Left ventricle myocardium inferior (tissue), 1 donor: Measurements from ENCODE around the gene CCL26. TPM values are rescaled to one million over a fixed set of nuclear protein-coding genes. Genes with fewer than 3 reads are reported as not detected.

Source experiments
- DNase-seq: peaks from one replicate; pipeline ENCODE4 v3.0.0-alpha.2; 2020
- H3K27ac ChIP-seq: fragments of 200-600 bp; replicated peaks from 2 replicates; pipeline ENCODE4 v1.8.0; 2021
- H3K27me3 ChIP-seq: fragments of 200-600 bp; 2 replicates; pipeline ENCODE4 v1.8.0; 2021; ENCODE audit warnings: low read depth
- H3K36me3 ChIP-seq: fragments of 200-600 bp; 2 replicates; pipeline ENCODE4 v1.8.0; 2021
- H3K4me1 ChIP-seq: fragments of 200-600 bp; 2 replicates; pipeline ENCODE4 v1.8.0; 2021
- H3K4me3 ChIP-seq: fragments of 200-600 bp; 2 replicates; pipeline ENCODE4 v1.8.0; 2021; ENCODE audit warnings: mild to moderate bottlenecking, moderate library complexity
- H3K9me3 ChIP-seq: fragments of 200-600 bp; replicated peaks from 2 replicates; pipeline ENCODE4 v1.8.0; 2021
- CTCF ChIP-seq: fragments of 200-600 bp; IDR thresholded peaks from 2 replicates; pipeline ENCODE4 v1.8.0; 2021; ENCODE audit warnings: antibody characterized with exemption, mild to moderate bottlenecking, borderline replicate concordance
- intact Hi-C: fragments of 100-400 bp; cut with micrococcal nuclease; formaldehyde crosslinking; loops from one replicate; pipeline ENCODE4 v1.11.0; 2022
- total RNA-seq: library from RNA; stranded (reverse); fragmentation: NEBNext Ultra II Directional; extraction: Animal tissue kit (Norgen Biotek cat#: 25700); gene quantifications from one replicate; pipeline ENCODE4 v1.2.1, GENCODE V29; 2021
- donor health status: DM: no; HTN: yes; CAD: no; lungs with severe emphysema.

The CCL26 gene
- total RNA-seq, 1 donor from 2014 or later, result 0.49 TPM

- H3K27me3 ChIP-seq, result no peaks in the 10 kb centered on the region
- no peak for DNase-seq
- no peaks in the 10 kb centered on the region for H3K9me3 ChIP-seq
- no peak overlapping the region for H3K4me3 ChIP-seq
- no peaks in the 10 kb centered on the region for H3K36me3 ChIP-seq
- intact Hi-C loops, result no loop called here
- no peak for TF ChIP-seq CTCF
- H3K4me1 ChIP-seq, result no peaks in the 10 kb centered on the region
- H3K27ac ChIP-seq, result no peak overlapping the region
Measured at GRCh38 chr7:75756206-75756990, 15.6 kb downstream of the CCL26 start.

GRCh38 chr7:75743455-75743859, 28.6 kb downstream of the CCL26 start:
- Histone ChIP-seq H3K9me3 (no peaks in the 10 kb centered on the region), H3K4me1 (peaks cover 26% of the 10 kb centered on the region), H3K36me3 (no peaks in the 10 kb centered on the region), H3K4me3 (no peak overlapping the region), H3K27me3 (no peaks in the 10 kb centered on the region), H3K27ac (peak overlapping the region; percentile 62)
- intact Hi-C loops, result no loop called here
- no peak for DNase-seq
- TF ChIP-seq CTCF, result no peak

GRCh38 chr7:75740846-75741497, 31.0 kb downstream of the CCL26 start:
- Histone ChIP-seq H3K9me3 (no peaks in the 10 kb centered on the region), H3K27me3 (no peaks in the 10 kb centered on the region), H3K36me3 (no peaks in the 10 kb centered on the region), H3K4me3 (no peak overlapping the region), H3K27ac (peak overlapping the region; percentile 92), H3K4me1 (peaks cover 41% of the 10 kb centered on the region)
- TF ChIP-seq CTCF, result no peak
- intact Hi-C loops, result no loop called here
- peak; percentile 42 for DNase-seq

- H3K36me3 ChIP-seq, result no peaks in the 10 kb centered on the region
- intact Hi-C loops, result no loop called here
- DNase-seq, result no peak
Measured at GRCh38 chr7:75739796-75740672, 32.0 kb downstream of the CCL26 start.

More at GRCh38 chr7:75739796-75740672, 32.0 kb downstream of the CCL26 start:
- Histone ChIP-seq H3K27me3 (no peaks in the 10 kb centered on the region), H3K9me3 (no peaks in the 10 kb centered on the region), H3K4me3 (peak overlapping the region; percentile 100), H3K4me1 (peaks cover 41% of the 10 kb centered on the region), H3K27ac (peak overlapping the region; percentile 92)
- TF ChIP-seq CTCF, result no peak
